PC-3 (cell line): ENCODE data around the gene SNAP47. TPM values are rescaled to one million over a fixed set of nuclear protein-coding genes. Genes with fewer than 3 reads are reported as not detected.

Source experiments
- ATAC-seq: fragments of 200-7000 bp; cut with Tn5 transposase; 2 replicates; pipeline ENCODE4 v1.9.1; 2020; ENCODE audit warnings: mild to moderate bottlenecking, moderate library complexity
- BruUV-seq: library from RNA; stranded (reverse); fragments of 400-500 nt; replicated peaks from 2 replicates; lab custom pipeline; 2021; lab: Mats Ljungman, UMichigan
- CTCF ChIA-PET: fragments of 300-600 bp; sonication (Branson Sonifier 250); formaldehyde crosslinking; loops from one replicate; lab custom pipeline; 2022; ENCODE audit warnings: antibody characterized with exemption; lab: Charles Lee
- POLR2A ChIA-PET: fragments of 300-600 bp; sonication (Branson Sonifier 250); formaldehyde crosslinking; loops from one replicate; lab custom pipeline; 2022; ENCODE audit warnings: antibody characterized with exemption; ENCODE audit not compliant: unreplicated experiment; lab: Charles Lee
- DNase-seq: peaks from one replicate; pipeline ENCODE4 v3.0.0-alpha.2; 2015
- H2AFZ ChIP-seq: fragments of 300-600 bp; sonication (generic); 2 replicates; pipeline ENCODE4 v1.6.0; 2016; ENCODE audit warnings: antibody characterized with exemption, low read length
- H3F3A ChIP-seq: fragments of 300-600 bp; sonication (generic); one replicate; pipeline ENCODE4 v1.6.0; 2017; ENCODE audit warnings: antibody characterized with exemption, low read length, control low read depth, mild to moderate bottlenecking; ENCODE audit not compliant: unreplicated experiment
- H3K27ac ChIP-seq: fragments of 300-600 bp; sonication (generic); 2 replicates; pipeline ENCODE4 v1.5.1; 2016; ENCODE audit warnings: mild to moderate bottlenecking, low read length
- H3K27me3 ChIP-seq: fragments of 300-600 bp; sonication (generic); 2 replicates; pipeline ENCODE4 v1.6.1; 2016; ENCODE audit warnings: low read length, mixed read lengths
- H3K36me3 ChIP-seq: fragments of 300-600 bp; sonication (generic); 2 replicates; pipeline ENCODE4 v1.6.1; 2016; ENCODE audit warnings: low read depth, mixed run types, low read length, mixed read lengths
- H3K4me1 ChIP-seq: fragments of 300-600 bp; sonication (generic); 2 replicates; pipeline ENCODE4 v1.5.1; 2016; ENCODE audit warnings: low read length; ENCODE audit not compliant: insufficient read depth
- H3K4me2 ChIP-seq: fragments of 300-600 bp; sonication (generic); 2 replicates; pipeline ENCODE4 v1.6.0; 2016; ENCODE audit warnings: low read length
- H3K4me3 ChIP-seq: fragments of 300-600 bp; sonication (generic); 2 replicates; pipeline ENCODE4 v1.5.1; 2016; ENCODE audit warnings: mild to moderate bottlenecking, low read length, mixed read lengths
- H3K79me2 ChIP-seq: fragments of 300-600 bp; sonication (generic); 2 replicates; pipeline ENCODE4 v1.6.1; 2017; ENCODE audit warnings: low read length, mixed read lengths
- H3K9ac ChIP-seq: fragments of 300-600 bp; sonication (generic); 2 replicates; pipeline ENCODE4 v1.6.0; 2016; ENCODE audit warnings: mild to moderate bottlenecking, low read length
- H3K9me2 ChIP-seq: fragments of 300-600 bp; sonication (generic); replicated peaks from 2 replicates; pipeline ENCODE4 v1.6.1; 2016; ENCODE audit warnings: mixed run types, low read length, mixed read lengths
- H3K9me3 ChIP-seq: fragments of 300-600 bp; sonication (generic); 2 replicates; pipeline ENCODE4 v1.6.1; 2016; ENCODE audit warnings: low read length, mixed read lengths
- H4K20me1 ChIP-seq: fragments of 300-600 bp; sonication (generic); 2 replicates; pipeline ENCODE4 v1.6.1; 2016; ENCODE audit warnings: low read length, mixed read lengths
- CTCF ChIP-seq: fragments of 300-600 bp; sonication (generic); conservative IDR thresholded peaks from 2 replicates; pipeline ENCODE4 v1.5.1; 2017; ENCODE audit warnings: antibody characterized with exemption, low read depth, mild to moderate bottlenecking, low read length
- EZH2 ChIP-seq: fragments of 300-600 bp; sonication (generic); IDR thresholded peaks from one replicate; pipeline ENCODE4 v1.6.1; 2017; ENCODE audit warnings: antibody characterized with exemption, mild to moderate bottlenecking, low read length; ENCODE audit not compliant: unreplicated experiment
- EZH2phosphoT487 ChIP-seq: fragments of 300-600 bp; sonication (generic); IDR thresholded peaks from 2 replicates; pipeline ENCODE4 v1.6.1; 2018; ENCODE audit warnings: mild to moderate bottlenecking, antibody characterized with exemption, low read length, borderline replicate concordance
- intact Hi-C: fragments of 100-400 bp; cut with micrococcal nuclease; formaldehyde crosslinking; loops from 2 replicates; pipeline ENCODE4 v1.9.0; 2023
- total RNA-seq: library from RNA; depleted of rRNA; stranded (reverse); fragments of >200 nt; gene quantifications from 2 replicates; pipeline ENCODE4 v1.2.3, GENCODE V29; 2014

Gene SNAP47
- total RNA-seq, 1 experiment from 2014 or later: 123 TPM

DNA sequence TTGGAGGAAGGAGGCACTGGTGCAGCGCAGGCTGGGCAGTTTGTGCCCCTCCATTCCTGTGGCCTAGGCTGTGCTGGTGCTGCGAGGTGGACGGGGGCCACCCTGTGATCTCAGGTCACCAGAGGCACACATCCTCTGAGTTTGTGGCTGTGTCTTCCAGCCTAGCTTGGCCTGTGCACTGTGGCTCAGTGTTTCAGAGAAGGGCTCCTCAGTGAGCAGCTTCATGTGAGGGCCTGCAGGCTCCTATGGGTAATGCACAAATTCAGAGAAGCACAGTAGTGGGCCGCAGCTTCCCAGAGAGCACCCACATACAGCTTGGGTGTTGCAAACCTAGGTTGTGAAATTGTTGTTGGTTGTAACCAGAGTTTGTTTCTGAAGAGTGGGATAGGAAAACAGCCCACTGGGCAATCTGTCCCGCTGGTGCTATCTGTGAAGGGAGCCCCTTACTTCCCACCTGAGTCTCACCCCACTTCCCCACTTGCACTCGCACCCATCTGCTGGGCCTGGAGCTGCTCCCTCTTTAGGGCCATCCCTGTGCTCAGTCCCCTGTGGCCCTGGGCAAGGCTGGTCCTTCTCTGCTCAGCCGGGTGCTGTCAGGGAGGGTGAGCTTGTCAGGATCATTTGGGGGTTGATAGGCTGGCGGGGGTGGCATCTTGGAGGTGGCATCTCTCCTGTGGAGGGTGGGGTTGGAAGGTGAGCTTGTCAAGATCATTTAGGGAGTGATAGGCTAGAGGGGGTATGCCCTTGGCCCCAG is 30.2 kb downstream of the SNAP47 start:
- Histone ChIP-seq H3F3A (no peaks in the 10 kb centered on the region), H2AFZ (no peak overlapping the region), H4K20me1 (peaks cover 35% of the 10 kb centered on the region), H3K27me3 (no peaks in the 10 kb centered on the region), H3K27ac (no peak overlapping the region), H3K9ac (no peak overlapping the region), H3K9me3 (no peaks in the 10 kb centered on the region), H3K4me1 (peaks cover 53% of the 10 kb centered on the region), H3K9me2 (no peaks in the 10 kb centered on the region), H3K4me3 (no peak overlapping the region), H3K4me2 (peak overlapping the region; percentile 23), H3K36me3 (peaks cover 49% of the 10 kb centered on the region), H3K79me2 (peaks cover 50% of the 10 kb centered on the region)
- ChIA-PET POLR2A (no interaction called here), CTCF (interaction anchor here (0.6 to 1.2 kb wide), 2 partner anchors 24 to 188 kb away, joined by 3 to 5 read pairs; no protein-coding TSS in a partner anchor)
- intact Hi-C loops: loop anchor here (1.0 to 10.0 kb wide), 2 partner anchors 23 to 319 kb away; partner anchors contain the start of gene ARF1
- ATAC-seq: no peak
- BruUV-seq: no TSS peak
- no peak for DNase-seq
- TF ChIP-seq EZH2 (no peak), EZH2phosphoT487 (no peak), CTCF (no peak)

GRCh38 chr1:227766015-227766634 is 30.9 kb downstream of the SNAP47 start:
- Histone ChIP-seq H4K20me1 (peaks cover 31% of the 10 kb centered on the region), H3K27me3 (no peaks in the 10 kb centered on the region), H3K9ac (no peak overlapping the region), H3K4me3 (no peak overlapping the region), H3K27ac (no peak overlapping the region), H3K79me2 (peaks cover 43% of the 10 kb centered on the region), H2AFZ (no peak overlapping the region), H3K4me1 (peaks cover 51% of the 10 kb centered on the region), H3K9me2 (no peaks in the 10 kb centered on the region), H3K36me3 (peaks cover 44% of the 10 kb centered on the region), H3F3A (no peaks in the 10 kb centered on the region), H3K4me2 (peak overlapping the region; percentile 23), H3K9me3 (no peaks in the 10 kb centered on the region)
- peak; percentile 73 for ATAC-seq
- 0 out of 2 replicates have a peak, but pooled peaks have one; percentile 7 for TF ChIP-seq CTCF
- TF ChIP-seq EZH2: no peak
- TF ChIP-seq EZH2phosphoT487: peak; percentile 100
- ChIA-PET CTCF (interaction anchor here (0.6 to 1.2 kb wide), 3 partner anchors 23 to 187 kb away, joined by 4 to 6 read pairs (median 5); no protein-coding TSS in a partner anchor), POLR2A (no interaction called here)
- no TSS peak for BruUV-seq
- intact Hi-C loops: loop anchor here (1.0 to 10.0 kb wide), 2 partner anchors 22 to 319 kb away; partner anchors contain the start of gene ARF1
- peak; percentile 96 for DNase-seq
